ENCODE data around the gene VRTN.

Gene VRTN

GRCh38 chr14:74400031-74400685, 51.9 kb downstream of the VRTN start:
- DNase-seq = no peak

- no peak for DNase-seq
Measured at GRCh38 chr14:74400919-74401503, 52.7 kb downstream of the VRTN start.

- DNase-seq = no peak
Measured at GRCh38 chr14:74401504-74402241, 53.4 kb downstream of the VRTN start.

- no peak for DNase-seq
Measured at GRCh38 chr14:74402401-74403251, 54.4 kb downstream of the VRTN start.

GRCh38 chr14:74403619-74404417, 55.5 kb downstream of the VRTN start:
- DNase-seq = no peak

- DNase-seq = no peak
Measured at GRCh38 chr14:74404435-74404834, 56.2 kb downstream of the VRTN start.

- DNase-seq = no peak
Measured at GRCh38 chr14:74405663-74406062, 57.4 kb downstream of the VRTN start.

GRCh38 chr14:74407021-74407800, 58.9 kb downstream of the VRTN start:
- DNase-seq = no peak

- DNase-seq = no peak
Measured at GRCh38 chr14:74407801-74408154, 59.5 kb downstream of the VRTN start.

- no peak for DNase-seq
Measured at GRCh38 chr14:74408870-74409269, 60.6 kb downstream of the VRTN start.

- no peak for DNase-seq
Measured at GRCh38 chr14:74409441-74409840, 61.2 kb downstream of the VRTN start.
